ENCODE data around the gene NRCAM.

GRCh38 chr7:108404509-108405420 lies 51.5 kb downstream of the NRCAM start:
- TF ChIP-seq CTCF (IDR thresholded peaks at IDR 0.05): no peak
- no peak for TF ChIP-seq POLR2A (IDR thresholded peaks at IDR 0.05)

All from adrenal gland (tissue), 5 donors.